ENCODE measurements around the gene TBCA.

DNA sequence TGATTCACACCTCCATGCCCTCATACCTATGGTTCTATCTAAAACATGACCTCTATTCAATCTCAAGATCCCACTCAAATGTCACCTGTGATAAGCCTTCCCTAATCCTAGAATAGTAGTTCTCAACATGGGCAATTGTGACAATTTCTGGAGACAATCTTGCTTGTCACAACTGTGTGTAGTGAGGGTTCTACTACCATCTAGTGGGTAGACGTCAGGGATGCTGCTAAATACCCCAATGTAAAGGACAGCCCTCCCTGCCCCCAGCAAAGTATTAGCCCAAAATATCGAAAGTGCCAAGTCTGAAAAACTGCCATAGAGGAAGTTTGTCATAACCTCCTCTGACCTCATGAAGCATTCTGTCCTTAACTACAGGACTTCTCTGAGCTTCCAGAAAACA lies 32.0 kb downstream of the TBCA start:
- TF ChIP-seq, protein P1, sequence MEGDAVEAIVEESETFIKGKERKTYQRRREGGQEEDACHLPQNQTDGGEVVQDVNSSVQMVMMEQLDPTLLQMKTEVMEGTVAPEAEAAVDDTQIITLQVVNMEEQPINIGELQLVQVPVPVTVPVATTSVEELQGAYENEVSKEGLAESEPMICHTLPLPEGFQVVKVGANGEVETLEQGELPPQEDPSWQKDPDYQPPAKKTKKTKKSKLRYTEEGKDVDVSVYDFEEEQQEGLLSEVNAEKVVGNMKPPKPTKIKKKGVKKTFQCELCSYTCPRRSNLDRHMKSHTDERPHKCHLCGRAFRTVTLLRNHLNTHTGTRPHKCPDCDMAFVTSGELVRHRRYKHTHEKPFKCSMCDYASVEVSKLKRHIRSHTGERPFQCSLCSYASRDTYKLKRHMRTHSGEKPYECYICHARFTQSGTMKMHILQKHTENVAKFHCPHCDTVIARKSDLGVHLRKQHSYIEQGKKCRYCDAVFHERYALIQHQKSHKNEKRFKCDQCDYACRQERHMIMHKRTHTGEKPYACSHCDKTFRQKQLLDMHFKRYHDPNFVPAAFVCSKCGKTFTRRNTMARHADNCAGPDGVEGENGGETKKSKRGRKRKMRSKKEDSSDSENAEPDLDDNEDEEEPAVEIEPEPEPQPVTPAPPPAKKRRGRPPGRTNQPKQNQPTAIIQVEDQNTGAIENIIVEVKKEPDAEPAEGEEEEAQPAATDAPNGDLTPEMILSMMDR (conservative IDR thresholded peaks at IDR 0.05; ENCODE audit: low read depth, low read length), result no peak
- TF ChIP-seq EZH2 (IDR thresholded peaks at IDR 0.05; ENCODE audit: low read length, unreplicated experiment) (no peak), EZH2phosphoT487 (IDR thresholded peaks at IDR 0.05; ENCODE audit: borderline replicate concordance, low read length) (no peak)
